Motor neuron (in vitro differentiated cells): Measurements from ENCODE around the gene ELAVL4. TPM values are rescaled to one million over a fixed set of nuclear protein-coding genes. Genes with fewer than 3 reads are reported as not detected.
"Not testable (repeated sequence)": the region's sequence is repeated elsewhere in the genome, so short reads cannot be mapped to it uniquely, and the experiment has no call there.

Experiments
- ATAC-seq, 8 experiments: fragments of 200-7000 bp; cut with Tn5 transposase; replicated peaks in 6 of 8; 2 replicates each; pipeline ENCODE4 v1.8.0; 2021; ENCODE audit warnings: mild to moderate bottlenecking in 8 of 8, moderate library complexity in 8 of 8
- H3K27ac ChIP-seq, 2 donors: fragments of 250-450 bp; sonication (Bioruptor Pico); 2 replicates each; pipeline ENCODE4 v1.9.0; 2021; ENCODE audit warnings: antibody characterized with exemption in 2 of 2, mild to moderate bottlenecking in 2 of 2, moderate library complexity in 1 of 2
- H3K4me1 ChIP-seq, 2 donors: fragments of 250-450 bp; sonication (Bioruptor Pico); replicated peaks in 1 of 2; 2 replicates each; pipeline ENCODE4 v1.6.1; 2021; ENCODE audit warnings: antibody characterized with exemption in 2 of 2, mild to moderate bottlenecking in 2 of 2, moderate library complexity in 1 of 2
- H3K4me3 ChIP-seq, 5 donors: fragments of 250-450 bp; sonication (Bioruptor Pico); 2 replicates each; pipeline ENCODE4 v1.9.0; 2021; ENCODE audit warnings: antibody characterized with exemption in 5 of 5, mild to moderate bottlenecking in 5 of 5, moderate library complexity in 4 of 5
- WGBS, 10 experiments: fragments of 450-650 bp; shearing (Covaris generic); methylation state at CpG; one replicate each; pipeline ENCODE4 v1.0.0; 2022; 5-methylcytosine and 5-hydroxymethylcytosine counted together
- in situ Hi-C, 9 experiments: fragments of 400-800 bp; cut with MboI; loops; one replicate each; pipeline ENCODE4 v1.15.0; 2021; ENCODE audit warnings: low sequenced_read_pairs in 9 of 9, low pct_unique_long_range_greater_than_20kb in 2 of 9; ENCODE audit not compliant: unreplicated experiment in 9 of 9
- total RNA-seq, 8 experiments: library from RNA; unstranded; fragments of 300-600 nt; gene quantifications; 2 replicates each; pipeline versions ENCODE4 v1.2.3 to v1.2.4, GENCODE V29; 2022

ELAVL4 gene
- total RNA-seq, 8 experiments from 2014 or later: 0.13 to 281 (median 169) TPM; not detected in 1

DNA sequence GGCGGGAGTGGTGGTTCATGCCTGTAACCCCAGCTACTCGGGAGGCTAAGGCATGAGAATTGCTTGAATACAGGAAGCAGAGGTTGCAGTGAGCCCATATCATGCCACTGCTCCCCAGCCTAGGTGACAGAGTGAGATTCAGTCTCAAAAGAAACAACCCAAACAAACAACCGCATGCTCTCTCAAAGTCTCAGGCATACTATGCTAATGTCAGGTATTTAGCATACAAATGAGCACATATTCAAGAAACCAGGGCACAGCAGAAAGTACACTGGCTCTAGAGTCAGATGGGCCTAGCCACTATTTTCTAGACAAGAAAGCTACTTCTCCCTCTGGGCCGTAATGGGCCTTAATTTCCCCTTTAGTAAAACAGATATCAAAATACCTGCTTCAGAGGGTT, 55.0 kb downstream of the ELAVL4 start:
- WGBS, 10 experiments: 4 to 87% (median 66%) methylated on average over 2 to 4 of the region's 4 CpGs; no CpG with 5 or more reads in 1 of the 10 experiments
- in situ Hi-C loops: no loop called here
- peaks cover 0 to 3% of the 10 kb centered on the region in 2 donors for H3K4me1 ChIP-seq
- no peak overlapping the region for H3K4me3 ChIP-seq
- H3K27ac ChIP-seq: no peak overlapping the region
- ATAC-seq: peak in 2 of 8 experiments; percentile 21 to 82

GRCh38 chr1:50166351-50166750, 57.6 kb downstream of the ELAVL4 start:
- H3K27ac ChIP-seq, H3K4me3 ChIP-seq, H3K4me1 ChIP-seq, in situ Hi-C loops, ATAC-seq: not testable (repeated sequence)
- WGBS, 10 experiments: 50 to 100% (median 93%) methylated on average over 1 of the region's 1 CpG; no CpG with 5 or more reads in 5 of the 10 experiments

DNA sequence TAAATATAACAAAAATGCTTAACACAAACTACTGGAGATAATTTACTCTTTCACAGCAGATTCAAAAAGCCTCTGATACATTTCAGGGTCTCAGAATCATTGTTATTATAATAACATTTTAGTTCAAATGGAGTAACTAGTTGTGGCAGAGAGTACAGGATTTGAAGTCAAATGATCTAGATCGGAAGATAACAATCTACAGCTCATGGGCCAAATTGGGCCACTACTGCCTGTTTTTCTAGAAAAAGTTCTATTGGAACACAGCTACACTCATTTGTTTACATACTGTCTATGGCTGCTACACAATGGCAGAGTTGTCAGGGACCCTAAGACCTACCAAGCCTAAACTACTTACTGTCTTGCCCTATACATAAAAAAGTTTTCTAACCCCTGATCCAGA, 63.6 kb downstream of the ELAVL4 start:
- Histone ChIP-seq H3K4me3 (no peak overlapping the region), H3K4me1 (peaks cover 22 to 33% of the 10 kb centered on the region in 2 donors), H3K27ac (no peak overlapping the region)
- WGBS, 10 experiments: 17 to 100% (median 90%) methylated on average over 1 of the region's 1 CpG; no CpG with 5 or more reads in 2 of the 10 experiments
- in situ Hi-C loops: no loop called here
- ATAC-seq: no peak

DNA sequence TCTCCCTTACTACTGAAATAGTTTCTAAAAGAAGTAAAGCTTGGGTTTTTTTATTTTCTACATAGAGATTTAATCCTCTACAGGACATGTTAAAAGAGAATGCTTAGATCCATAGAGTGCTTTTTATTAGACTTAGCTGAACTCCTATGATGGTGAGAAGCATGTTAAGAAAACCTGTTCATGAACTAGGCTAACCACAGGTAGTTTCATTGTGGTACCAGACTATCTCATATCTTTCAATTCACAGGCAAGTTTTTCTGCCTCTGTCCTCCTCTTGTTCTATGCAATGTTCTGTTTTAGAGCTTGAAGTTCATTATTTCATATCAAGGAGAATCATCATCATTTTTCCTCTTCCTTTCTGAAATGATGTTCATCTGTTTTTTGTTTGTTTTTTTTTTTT, 65.4 kb downstream of the ELAVL4 start:
- ATAC-seq: no peak
- no peak overlapping the region for H3K27ac ChIP-seq
- H3K4me3 ChIP-seq: no peak overlapping the region
- in situ Hi-C loops: no loop called here
- peaks cover 29 to 48% of the 10 kb centered on the region in 2 donors for H3K4me1 ChIP-seq

DNA sequence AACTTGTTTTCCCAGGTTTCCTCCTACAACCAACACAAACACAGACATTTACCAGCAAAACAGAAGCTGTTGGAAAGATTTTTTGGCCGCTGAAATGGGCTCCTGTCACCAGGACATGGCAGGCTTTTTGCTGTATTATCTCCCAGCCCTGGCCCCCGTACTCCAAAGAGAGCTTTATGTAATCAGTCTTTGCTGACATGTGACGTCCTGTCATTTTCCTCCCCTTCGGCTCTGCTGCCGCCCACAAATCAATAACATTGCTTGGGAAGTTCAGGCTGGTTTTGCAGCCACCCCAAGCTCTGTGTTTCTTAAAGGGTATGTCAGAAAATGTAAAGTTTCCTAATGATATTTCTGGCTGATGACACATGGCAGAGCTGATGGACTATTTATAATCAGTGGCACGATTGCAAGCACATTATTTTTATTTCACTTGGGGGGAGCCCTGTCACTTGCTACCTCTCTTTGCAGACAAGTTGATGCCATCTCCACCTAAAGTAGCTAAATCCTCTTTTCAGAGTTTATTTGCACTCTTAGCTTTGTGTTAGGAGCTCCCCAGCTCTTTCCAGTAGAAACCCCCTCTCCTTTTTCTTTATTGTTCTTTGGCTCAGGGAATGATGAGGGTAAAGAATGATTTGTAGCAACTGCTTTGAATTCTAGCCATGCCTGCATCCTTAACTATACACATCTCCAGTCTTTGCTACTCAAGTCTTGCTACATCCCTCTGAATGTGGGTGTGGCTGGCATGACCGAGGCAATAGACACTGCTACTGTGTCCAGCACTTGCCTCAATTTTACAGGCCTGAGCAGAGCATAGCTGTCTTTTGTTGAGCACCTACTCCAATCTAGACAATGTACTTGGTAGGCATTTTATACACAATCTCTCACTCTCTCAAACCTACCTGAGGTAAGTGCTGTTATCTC, 67.3 kb downstream of the ELAVL4 start:
- peak overlapping the region in 1 of 5 donors; percentile 2 for H3K4me3 ChIP-seq
- peaks cover 35 to 53% of the 10 kb centered on the region in 2 donors for H3K4me1 ChIP-seq
- no peak overlapping the region for H3K27ac ChIP-seq
- ATAC-seq: peak in 6 of 8 experiments; percentile 71 to 92 (median 81)
- in situ Hi-C loops: no loop called here
- WGBS, 10 experiments: 0 to 69% (median 39%) methylated on average over 2 to 7 of the region's 7 CpGs; no CpG with 5 or more reads in 1 of the 10 experiments

GRCh38 chr1:50177994-50178393, 69.3 kb downstream of the ELAVL4 start:
- no peak for ATAC-seq
- Histone ChIP-seq H3K4me3 (no peak overlapping the region), H3K4me1 (peaks cover 38 to 60% of the 10 kb centered on the region in 2 donors), H3K27ac (no peak overlapping the region)
- 0 to 94% (median 82%) methylated on average over 1 to 6 of the region's 6 CpGs; no CpG with 5 or more reads in 4 of the 10 experiments for WGBS, 10 experiments
- in situ Hi-C loops: no loop called here

DNA sequence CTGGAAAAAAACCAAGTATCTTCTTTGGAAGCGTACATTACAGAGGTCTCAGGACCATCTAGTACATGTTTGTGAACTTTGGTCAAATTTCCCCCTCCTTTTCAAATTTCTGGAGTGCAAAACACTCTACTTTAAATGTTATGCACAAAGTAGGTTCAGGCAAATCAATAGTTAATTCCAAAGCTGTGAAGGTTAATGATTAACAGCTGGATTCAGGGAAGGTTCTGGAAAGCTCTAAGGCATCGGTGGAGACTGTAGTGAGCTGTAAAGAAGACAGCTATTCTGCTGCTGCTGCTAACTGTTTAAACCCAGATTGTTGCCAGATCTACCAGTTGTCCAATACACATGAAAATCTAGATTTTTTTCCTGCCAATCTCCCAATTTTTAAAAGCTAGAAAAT, 70.9 kb downstream of the ELAVL4 start:
- Histone ChIP-seq H3K4me3 (no peak overlapping the region), H3K4me1 (peaks cover 52 to 69% of the 10 kb centered on the region in 2 donors), H3K27ac (no peak overlapping the region)
- 8 to 100% (median 50%) methylated on average over 1 to 2 of the region's 2 CpGs; no CpG with 5 or more reads in 2 of the 10 experiments for WGBS, 10 experiments
- in situ Hi-C loops: no loop called here
- no peak for ATAC-seq

- WGBS, 10 experiments: 71 to 100% (median 89%) methylated on average over 1 of the region's 1 CpG; no CpG with 5 or more reads in 6 of the 10 experiments
- in situ Hi-C loops: no loop called here
- Histone ChIP-seq H3K4me1 (peaks cover 48 to 63% of the 10 kb centered on the region in 2 donors), H3K4me3 (no peak overlapping the region), H3K27ac (no peak overlapping the region)
- no peak for ATAC-seq
These were observed 71.6 kb downstream of the ELAVL4 start for GRCh38 chr1:50180367-50180766.

DNA sequence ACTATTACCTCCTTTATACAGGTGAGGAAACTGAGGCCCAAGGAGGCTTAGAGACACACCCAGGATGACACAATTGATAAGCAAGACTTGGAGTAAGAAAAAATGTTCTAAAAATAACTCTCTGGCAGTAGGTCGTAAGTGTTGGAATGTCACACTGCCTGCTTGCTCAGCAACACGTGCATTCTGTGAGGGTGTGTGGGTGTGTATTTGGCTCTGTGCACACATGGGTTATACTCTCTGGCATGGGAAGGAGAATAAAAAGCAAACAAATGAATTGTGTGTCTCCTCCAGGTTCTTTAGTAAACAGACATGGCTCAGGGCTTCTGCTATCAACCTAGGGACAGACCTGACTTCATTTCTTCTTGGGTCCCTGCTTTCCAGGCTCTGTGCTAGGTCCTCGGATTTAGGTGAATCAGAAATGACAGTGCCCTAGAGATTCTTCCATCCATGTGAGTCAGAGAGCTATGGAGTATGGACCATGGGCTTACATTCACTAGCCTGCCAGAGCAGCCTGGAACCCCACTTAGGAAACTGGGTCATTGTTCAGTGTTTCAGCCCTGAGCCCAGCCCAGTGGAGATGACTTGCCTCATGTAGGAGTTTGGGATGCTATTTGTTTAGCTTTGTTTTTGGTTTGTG, 72.4 kb downstream of the ELAVL4 start:
- 0 to 100% (median 76%) methylated on average over 1 to 3 of the region's 3 CpGs; no CpG with 5 or more reads in 1 of the 10 experiments for WGBS, 10 experiments
- Histone ChIP-seq H3K4me1 (peaks cover 40 to 55% of the 10 kb centered on the region in 2 donors), H3K27ac (no peak overlapping the region), H3K4me3 (no peak overlapping the region)
- ATAC-seq: peak in 4 of 8 experiments; percentile 39 to 78 (median 48)
- in situ Hi-C loops: no loop called here

DNA sequence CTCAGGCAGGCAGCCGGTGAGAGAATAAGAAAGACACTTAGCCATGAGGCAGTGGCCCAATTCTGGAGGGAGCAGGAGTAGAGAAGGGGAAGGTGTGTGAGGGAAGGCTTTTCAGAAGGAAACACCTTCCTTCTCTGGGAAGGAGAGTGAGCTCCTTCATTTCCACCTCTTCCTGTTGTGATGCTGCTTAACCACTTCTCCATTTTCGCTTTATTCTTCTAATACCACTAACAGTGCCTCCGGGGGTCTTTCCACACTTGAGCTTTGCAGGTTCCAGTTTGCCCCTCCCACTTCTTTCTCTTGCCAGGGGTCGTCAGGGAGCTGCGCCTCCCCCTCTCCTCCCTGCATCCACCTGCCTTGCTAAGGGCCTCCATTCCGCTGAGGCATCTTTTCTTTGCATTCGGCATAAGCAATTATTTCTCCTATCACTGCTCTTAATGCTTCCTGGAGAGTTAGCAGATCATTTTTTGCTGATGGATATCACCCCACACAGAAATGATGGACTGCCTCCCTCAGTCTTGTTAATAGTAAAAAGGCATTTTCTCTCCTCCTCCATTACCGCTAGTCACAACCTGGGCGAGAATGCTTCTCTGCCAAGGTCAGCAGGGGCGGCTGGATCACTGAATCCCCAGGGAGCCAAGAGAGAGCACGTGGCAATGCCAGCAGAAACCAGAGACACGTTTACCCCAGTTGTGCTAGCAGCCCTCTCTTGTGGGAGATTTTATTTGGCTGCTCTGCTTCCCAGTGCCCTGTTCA, 74.8 kb downstream of the ELAVL4 start:
- in situ Hi-C loops: no loop called here
- 11 to 93% (median 40%) methylated on average over 2 to 12 of the region's 12 CpGs for WGBS, 10 experiments
- peak in 5 of 8 experiments; percentile 66 to 94 (median 93) for ATAC-seq
- Histone ChIP-seq H3K4me1 (peaks cover 29 to 34% of the 10 kb centered on the region in 2 donors), H3K4me3 (no peak overlapping the region), H3K27ac (peak overlapping the region; percentile 50 to 69)

DNA sequence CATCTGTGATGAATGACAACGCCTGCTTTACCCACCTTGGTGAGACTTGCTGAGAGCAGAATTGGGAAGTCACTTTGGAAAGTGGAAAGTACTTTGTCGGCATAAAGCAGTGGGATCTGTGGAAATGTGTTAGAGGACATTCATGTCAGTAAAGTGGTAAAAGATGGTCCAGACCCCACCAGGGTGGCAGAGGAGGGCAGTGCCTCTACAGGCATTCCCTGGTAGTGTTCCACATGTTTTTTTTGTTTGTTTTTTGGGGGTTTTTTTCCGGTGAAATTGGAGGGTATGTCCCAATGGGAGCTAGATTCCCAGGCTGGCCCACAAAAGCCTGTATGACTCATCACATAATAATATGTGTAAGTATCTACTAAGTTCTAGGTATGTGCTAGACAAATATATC, 80.6 kb downstream of the ELAVL4 start:
- 21 to 100% (median 83%) methylated on average over 1 to 3 of the region's 3 CpGs; no CpG with 5 or more reads in 3 of the 10 experiments for WGBS, 10 experiments

GRCh38 chr1:50193002-50193401, 84.3 kb downstream of the ELAVL4 start:
- in situ Hi-C loops: no loop called here

More for the DNA sequence above, 80.6 kb downstream of the ELAVL4 start:
- in situ Hi-C loops: no loop called here
- ATAC-seq: no peak
- Histone ChIP-seq H3K4me3 (no peak overlapping the region), H3K4me1 (peaks cover 32 to 44% of the 10 kb centered on the region in 2 donors), H3K27ac (no peak overlapping the region)

More at GRCh38 chr1:50193002-50193401, 84.3 kb downstream of the ELAVL4 start:
- WGBS, 10 experiments: 15 to 49% (median 29%) methylated on average over 2 to 3 of the region's 3 CpGs; no CpG with 5 or more reads in 4 of the 10 experiments
- peak in 5 of 8 experiments; percentile 36 to 87 (median 74) for ATAC-seq
- Histone ChIP-seq H3K4me1 (peaks cover 32 to 59% of the 10 kb centered on the region in 2 donors), H3K4me3 (no peak overlapping the region), H3K27ac (peak overlapping the region; percentile 14 to 69)
